ENCODE measurements around the gene CALHM1. TPM values are rescaled to one million over a fixed set of nuclear protein-coding genes. Genes with fewer than 3 reads are reported as not detected.
A peak's percentile ranks its signal among the peaks of the same experiment; 100 is the strongest.
"Not testable (repeated sequence)": the region's sequence is repeated elsewhere in the genome, so short reads cannot be mapped to it uniquely, and the experiment has no call there.

CALHM1 gene, protein sequence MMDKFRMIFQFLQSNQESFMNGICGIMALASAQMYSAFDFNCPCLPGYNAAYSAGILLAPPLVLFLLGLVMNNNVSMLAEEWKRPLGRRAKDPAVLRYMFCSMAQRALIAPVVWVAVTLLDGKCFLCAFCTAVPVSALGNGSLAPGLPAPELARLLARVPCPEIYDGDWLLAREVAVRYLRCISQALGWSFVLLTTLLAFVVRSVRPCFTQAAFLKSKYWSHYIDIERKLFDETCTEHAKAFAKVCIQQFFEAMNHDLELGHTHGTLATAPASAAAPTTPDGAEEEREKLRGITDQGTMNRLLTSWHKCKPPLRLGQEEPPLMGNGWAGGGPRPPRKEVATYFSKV
- total RNA-seq = not detected in 2 replicates

DNA sequence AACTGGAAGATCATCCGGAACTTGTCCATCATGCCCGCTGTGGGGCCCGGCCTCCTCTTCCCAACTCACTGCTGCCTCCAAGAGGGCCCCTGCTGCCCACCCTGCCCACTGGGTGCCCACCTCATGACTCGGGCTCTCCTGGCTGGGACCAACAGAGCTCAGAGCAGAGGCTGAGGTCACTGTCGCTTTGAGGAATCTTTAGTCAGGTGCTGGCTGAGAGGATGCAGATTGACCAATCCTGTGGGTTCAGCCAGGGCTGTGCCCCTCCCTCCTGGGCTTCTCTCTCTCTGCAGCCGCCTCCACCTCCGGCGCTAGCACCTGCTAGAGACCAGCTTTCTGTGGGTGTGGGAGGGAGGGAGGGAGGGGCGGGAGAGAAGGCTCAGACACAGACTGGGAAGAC is at the start of gene CALHM1:
TSS of gene CALHM1 (minus strand) at position 181 of the 400 bp plus-strand sequence. CDS start at position 32, 149 bp downstream.
- no peak for DNase-seq (ENCODE audit: low read depth, low spot score)

- DNase-seq (ENCODE audit: low read depth, low spot score) = no peak
Observed at GRCh38 chr10:103507235-103508191, 48.8 kb upstream of the CALHM1 start.

DNA sequence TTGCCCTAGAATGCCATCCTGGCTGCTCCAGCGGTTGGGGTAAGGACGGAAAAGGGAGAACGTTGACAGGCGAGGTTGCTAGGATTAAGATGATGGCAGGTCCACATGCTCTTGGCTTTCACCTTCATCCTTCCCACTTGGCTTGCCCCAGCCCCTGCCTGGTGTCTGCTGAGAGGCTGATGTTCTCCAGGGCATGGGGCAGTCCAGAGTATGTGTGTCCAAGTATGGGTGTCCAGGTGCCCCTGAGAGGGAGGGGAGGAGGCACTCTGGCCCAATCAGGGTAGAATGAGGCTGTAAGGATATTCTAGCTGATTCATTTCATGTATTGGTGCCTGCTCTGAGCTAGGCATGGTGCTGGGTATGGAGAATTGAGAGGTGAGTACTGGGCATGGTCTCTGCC is 47.4 kb upstream of the CALHM1 start:
- no peak for DNase-seq (ENCODE audit: low read depth, low spot score)

- DNase-seq (ENCODE audit: low read depth, low spot score) = peak; percentile 77
Observed at GRCh38 chr10:103504181-103504783, 45.6 kb upstream of the CALHM1 start.

- DNase-seq (ENCODE audit: low read depth, low spot score) = not testable (repeated sequence)
Observed at GRCh38 chr10:103503777-103504176, 45.1 kb upstream of the CALHM1 start.

GRCh38 chr10:103502849-103503660 is 44.4 kb upstream of the CALHM1 start:
- no peak for DNase-seq (ENCODE audit: low read depth, low spot score)

GRCh38 chr10:103501186-103501585 is 42.5 kb upstream of the CALHM1 start:
- no peak for DNase-seq (ENCODE audit: low read depth, low spot score)

GRCh38 chr10:103500481-103500880 is 41.8 kb upstream of the CALHM1 start:
- DNase-seq (ENCODE audit: low read depth, low spot score) = no peak

GRCh38 chr10:103499881-103500280 is 41.2 kb upstream of the CALHM1 start:
- DNase-seq (ENCODE audit: low read depth, low spot score) = no peak

- DNase-seq (ENCODE audit: low read depth, low spot score) = no peak
Observed at GRCh38 chr10:103498936-103499638, 40.4 kb upstream of the CALHM1 start.

- no peak for DNase-seq (ENCODE audit: low read depth, low spot score)
Observed at GRCh38 chr10:103497161-103497915, 38.6 kb upstream of the CALHM1 start.

DNA sequence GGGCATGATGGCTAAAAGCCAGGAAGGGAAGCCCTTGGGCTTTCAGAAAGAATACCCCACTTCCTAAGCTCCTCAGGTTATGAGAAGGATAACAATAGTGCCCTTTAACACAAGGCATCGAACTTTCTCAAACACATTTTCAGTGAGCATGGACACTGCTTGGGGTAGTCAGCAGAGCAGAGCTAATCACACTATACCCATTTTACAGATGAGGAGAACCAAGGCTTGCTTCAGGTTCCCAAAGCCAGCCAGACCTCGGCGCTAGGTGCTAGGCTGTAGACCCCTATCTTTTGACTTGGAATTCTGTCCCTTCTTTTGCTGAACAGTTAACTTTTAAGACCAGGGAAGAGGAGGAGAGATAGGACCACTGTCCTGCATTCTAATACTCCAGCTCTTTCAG is 36.6 kb upstream of the CALHM1 start:
- no peak for DNase-seq (ENCODE audit: low read depth, low spot score)

DNA sequence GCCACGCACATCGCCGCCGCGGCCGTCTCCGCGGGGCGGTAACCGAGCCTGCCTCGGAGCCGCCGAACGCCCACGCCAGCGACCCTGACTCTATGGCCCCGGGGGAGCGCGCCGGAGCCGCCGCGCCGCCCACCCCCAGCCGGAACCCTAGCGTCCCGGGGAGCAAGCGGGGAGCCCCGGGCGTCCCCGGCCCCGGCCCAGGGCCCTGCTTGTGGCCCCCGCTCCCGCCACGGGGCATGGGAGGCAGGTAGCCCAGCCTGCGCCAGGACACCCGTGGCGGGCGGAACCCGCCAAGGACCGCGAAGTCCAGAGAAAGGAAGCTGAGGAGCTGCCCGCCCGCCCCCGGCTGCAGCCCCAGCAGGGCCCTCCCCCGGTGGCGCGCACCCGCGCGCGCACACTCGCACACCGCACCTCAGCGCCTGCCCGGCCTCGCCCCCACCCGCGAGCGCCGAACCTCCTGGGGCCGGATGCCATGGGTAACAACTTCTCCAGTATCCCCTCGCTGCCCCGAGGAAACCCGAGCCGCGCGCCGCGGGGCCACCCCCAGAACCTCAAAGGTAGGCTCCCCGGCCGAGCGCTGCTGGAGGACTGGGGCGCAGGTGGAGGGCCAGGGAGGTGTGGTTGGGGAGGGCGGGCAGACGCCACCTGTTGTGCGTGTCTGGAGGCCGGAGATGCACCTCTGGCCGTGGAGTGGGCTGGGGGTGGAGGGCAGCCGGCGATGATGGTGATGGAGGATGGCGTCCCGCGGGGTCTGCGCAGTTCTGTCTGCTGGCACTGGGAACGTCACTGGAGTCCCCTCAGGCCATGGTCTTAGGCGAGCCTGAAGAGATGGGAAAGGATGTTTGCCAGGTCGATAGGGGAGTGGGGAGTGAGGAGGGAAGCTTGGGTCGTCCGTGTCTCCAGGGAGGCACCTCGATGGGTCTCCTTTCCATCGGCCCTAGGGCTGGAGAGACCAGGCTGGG is 35.5 kb upstream of the CALHM1 start:
- DNase-seq (ENCODE audit: low read depth, low spot score) = no peak

GRCh38 chr10:103493362-103493915 is 34.7 kb upstream of the CALHM1 start, which contains the start of gene NEURL1:
Gene NEURL1 (plus strand): TSS chr10:103493705. CDS start chr10:103494388, 683 bp downstream.
- DNase-seq (ENCODE audit: low read depth, low spot score) = no peak

GRCh38 chr10:103492655-103493261 is 34.1 kb upstream of the CALHM1 start:
- DNase-seq (ENCODE audit: low read depth, low spot score) = no peak

DNA sequence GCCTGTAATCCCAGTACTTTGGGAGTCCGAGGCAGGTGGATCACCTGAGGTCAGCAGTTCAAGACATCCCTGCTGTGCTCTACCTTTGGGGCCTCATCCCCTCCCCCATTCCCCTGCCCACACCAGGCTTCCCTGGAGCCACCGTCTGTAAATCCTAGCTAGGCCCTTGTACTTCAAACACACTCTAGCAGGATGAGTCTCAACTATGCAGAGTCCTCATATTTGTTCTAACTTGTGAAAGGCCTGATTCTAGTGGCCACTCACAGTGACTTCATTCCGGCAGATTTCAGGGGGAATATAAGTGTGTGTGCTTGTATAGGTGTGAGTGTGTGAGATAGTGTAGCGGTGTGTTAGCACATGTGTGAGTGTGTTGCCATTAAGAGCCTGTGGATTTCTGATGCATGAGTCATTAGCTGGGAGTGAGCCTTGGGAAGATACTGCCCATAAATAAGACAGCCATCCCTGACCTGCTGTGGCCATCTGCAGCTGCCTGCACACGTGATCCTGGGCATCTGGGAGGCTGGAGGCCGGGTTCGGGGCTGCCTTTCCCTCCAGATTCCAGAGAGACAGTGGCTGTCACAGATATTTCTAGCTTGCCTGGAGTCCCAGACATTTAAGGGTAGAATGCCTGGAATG is 33.1 kb upstream of the CALHM1 start:
- DNase-seq (ENCODE audit: low read depth, low spot score) = peak; percentile 35

DNA sequence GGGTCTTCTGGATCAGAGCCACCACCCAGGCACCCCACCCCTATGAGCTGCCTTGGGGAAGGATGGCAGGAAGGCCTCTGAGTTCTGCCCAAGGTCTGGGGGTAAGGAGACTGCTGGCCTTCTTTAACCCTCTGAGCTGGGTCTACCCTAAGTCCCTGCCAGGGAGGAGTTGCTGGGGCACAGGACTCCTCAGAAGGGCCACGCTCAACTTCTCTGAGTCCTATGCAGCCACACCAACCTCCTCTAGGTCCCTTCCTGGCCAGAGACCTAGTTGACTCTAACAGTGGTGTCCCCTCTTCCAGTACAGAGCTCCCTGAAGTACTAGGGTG is 32.2 kb upstream of the CALHM1 start:
- no peak for DNase-seq (ENCODE audit: low read depth, low spot score)

DNA sequence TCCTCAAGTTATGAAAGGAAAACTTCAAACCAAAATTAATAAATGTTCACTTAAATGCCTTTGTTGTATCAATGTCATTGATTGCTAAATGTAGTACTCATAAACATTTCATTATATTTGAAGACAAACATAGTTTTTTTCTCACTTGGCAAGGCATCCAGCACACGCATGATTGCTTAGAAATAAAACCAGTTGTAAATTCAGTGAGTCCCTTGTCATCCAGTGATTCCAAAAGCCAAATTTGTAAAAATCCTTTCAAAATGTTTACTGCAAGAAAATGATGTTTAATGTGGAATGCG is 28.7 kb upstream of the CALHM1 start:
- no peak for DNase-seq (ENCODE audit: low read depth, low spot score)
